Cerebellar cortex (tissue), 1 donor: Measurements from ENCODE around the gene PROK2.

Experiments
- DNase-seq: peaks from one replicate; pipeline ENCODE4 v3.0.0-alpha.2; 2015; ENCODE audit warnings: low spot score

PROK2 gene

DNA sequence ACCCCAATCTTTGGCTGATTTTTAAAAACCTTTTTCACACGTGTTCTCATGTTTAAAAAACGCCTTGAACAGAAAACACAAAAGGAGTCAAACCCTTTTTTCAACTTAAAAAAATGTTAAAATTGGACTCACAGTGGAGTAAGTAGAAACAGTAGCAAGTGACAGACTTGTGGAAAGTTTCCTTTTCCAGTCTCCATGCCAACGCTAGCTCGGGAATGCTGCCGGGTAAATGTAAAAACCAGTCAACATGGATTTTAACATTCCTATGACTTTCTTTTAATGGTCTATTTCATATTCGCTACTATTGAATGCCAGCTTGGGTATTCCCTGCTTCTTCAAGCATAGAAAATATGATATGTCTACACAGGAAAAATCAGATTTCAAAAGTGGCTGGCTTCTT lies 1.6 kb upstream of the PROK2 start:
- no peak for DNase-seq

DNA sequence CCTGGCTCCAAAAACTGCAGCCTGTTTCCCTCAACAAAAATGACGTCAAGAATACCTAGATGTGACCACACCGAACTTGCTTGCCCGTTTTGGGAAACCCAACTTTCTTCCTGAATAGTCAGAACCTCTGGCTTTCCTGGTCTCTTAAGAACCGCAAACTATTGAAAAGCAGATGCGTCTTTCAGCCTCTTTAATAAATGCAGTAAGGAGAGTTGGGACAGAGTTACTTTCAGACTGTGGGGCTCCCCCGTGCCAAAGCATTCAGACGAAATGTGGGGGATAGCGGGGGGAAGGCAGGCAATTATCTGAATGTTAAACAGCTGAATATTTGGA lies 1.2 kb upstream of the PROK2 start:
- DNase-seq, result no peak

DNA sequence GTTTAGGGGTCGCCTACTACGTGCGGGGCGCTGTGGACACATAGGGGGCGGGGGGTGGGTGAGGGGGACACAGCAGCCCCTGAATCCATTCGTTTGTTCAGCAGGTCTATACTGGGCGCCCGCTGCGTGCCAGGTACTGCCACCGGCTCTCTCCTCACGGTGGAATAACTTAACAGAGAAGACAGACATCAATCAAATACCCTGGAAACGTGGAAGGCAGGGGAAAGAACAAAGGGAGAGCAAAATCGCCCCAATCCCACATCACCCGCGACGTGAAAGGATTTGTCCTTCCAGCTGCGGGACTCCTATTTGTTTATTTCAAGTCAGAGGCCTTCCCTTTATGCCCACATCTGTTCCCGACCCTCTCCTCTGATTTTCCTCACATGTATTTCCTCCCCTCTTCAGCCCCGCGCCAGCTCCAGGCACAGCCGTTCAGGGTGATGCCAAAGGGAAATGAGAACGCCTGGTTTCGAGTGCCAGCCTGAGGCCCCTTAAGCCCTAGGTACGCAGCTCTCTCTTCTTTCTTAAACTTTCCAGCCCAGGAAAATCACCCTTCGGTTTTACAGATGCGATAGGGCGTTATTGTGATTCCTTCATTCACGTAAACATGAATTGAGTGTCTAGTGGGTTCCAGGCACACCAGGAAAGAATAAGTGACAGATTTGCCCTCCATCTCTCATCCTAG lies 726 bp upstream of the PROK2 start:
- DNase-seq, result no peak

DNA sequence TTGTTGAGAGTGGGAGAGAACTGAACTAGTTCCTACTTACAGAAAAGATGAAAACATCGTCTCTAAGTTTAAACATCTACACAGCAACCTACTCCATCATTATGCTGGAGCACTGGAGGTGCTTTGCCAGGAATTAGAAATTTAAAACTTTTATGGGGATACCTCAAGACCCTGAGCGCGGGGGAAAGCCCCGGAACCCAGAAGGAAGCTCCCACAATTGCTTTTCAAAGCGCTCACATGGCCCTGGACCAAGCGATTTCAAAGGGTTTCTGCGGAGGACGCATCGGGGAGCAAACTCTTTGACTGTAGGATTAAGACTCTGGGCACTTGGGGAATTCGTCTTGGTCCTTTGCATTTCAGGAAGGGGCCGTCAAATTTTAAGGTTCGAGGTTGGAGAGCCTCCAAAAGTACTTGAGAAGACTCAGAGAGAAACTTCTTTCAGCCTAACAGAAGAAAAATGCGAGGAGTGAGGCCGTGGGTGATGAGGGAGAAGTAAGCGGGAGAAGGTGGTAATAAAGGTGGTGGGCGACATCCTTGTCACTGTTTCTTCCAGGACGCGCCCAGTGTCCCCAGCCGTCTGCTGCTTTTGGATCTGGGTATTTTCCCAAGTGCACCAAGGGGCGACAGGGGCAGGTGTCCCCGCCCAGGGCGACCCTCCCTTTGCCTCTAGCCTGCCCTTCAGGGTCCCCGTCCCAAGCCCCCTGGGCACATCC lies 591 bp downstream of the PROK2 start:
- no peak for DNase-seq

DNA sequence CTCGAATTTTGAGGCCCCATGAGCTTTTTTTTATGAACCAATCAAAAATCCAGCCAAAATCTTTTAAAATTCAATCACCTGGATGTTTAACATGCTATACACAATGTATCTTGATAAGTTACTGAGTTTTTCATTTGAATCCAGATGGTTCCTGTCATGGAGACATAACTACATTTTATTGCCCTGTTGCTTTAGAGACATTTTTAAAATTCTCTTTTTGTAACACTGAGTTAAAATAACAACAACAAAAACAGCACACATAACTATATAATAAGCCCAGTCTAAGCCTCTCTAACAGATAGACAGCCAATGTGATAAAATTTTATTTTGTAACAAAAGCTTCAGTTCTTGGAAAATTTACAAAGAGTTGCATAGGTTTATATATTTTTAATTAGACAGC lies 1.8 kb downstream of the PROK2 start:
- no peak for DNase-seq

DNA sequence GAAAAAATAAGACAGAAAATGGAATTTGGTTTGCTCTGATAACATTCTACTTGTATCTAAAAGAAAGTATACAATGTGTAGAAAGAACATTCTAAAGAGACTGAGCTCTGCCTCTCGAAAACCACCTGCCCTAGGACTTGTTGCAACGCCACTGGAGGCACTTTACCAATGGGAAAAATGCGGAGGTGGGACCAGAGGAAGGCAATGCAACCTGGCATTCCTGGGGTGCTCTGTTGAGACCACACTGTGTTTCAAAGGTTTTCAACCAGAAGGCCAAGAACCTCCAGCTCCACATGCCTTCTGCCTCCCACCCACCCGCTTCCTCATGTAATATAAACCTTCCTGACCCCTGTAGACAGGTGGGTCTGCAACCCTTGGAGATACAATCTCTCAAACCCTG lies 4.5 kb downstream of the PROK2 start:
- DNase-seq, result no peak

DNA sequence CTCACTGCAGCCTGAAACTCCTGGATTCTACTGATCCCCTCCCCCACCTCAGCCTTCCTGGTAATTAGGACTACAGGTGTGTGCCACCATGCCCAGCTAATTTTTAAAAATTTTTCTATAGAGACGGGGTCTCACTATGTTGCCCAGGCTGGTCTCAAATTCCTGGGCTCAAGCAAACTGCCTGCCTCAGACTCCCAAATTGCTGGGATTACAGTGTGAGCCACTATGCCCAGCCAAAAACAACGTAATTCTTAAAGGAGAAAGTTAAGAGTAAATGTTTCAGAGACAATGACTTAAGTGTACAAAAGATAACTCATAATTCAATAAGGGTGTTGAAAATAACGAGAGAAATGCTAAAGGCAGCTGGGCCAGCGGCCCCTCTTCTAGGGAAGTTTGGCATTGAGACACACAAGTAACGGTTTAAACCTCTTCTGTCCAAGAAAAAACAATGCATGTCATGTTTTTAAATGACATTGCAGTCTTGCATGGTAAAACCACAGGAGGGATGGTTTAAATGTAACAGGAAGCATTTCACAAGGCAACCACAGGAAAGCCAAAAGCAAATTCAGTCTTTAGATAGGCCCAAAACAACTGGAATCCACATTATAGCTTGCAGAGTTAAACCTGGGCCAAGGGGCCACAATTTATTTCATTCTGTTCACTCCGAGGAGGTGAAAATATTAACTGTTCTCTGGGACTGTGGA lies 5.1 kb downstream of the PROK2 start:
- DNase-seq, result no peak

DNA sequence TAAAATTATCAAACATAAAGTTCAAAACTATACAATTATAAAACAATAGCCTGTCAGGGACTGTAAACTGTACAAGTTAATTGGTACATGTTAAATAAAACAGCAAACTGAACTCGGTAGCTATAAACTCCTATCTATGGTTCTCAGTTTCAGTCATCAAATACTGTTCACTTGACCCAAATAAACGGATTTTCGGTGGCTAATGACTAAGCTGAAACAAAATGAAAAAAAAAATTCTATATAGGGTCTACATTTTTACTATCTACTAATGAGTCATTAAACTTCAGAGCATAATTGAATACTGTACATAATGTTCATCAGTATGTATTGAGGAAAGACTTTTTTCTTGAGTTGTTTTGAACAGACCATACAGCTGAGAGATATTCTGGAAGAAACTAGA lies 6.6 kb downstream of the PROK2 start:
- DNase-seq, result no peak

DNA sequence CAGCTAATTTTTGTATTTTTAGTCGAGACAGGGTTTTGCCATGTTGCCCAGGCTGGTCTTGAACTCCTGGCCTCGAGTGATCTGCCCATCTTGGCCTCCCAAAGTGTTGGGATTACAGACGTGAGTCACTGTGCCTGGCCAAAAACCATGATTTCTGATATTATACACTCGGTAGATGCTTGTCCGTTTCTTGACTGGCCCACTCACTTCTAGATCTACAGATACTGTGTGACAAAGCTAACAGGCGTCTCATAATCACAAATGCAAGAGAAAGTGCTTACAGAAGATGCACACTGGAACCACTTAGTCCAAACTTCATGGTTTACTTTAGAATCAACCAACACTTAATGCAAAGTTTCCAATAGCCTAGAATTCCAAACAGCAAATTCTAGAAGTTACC lies 8.4 kb downstream of the PROK2 start:
- DNase-seq, result no peak

DNA sequence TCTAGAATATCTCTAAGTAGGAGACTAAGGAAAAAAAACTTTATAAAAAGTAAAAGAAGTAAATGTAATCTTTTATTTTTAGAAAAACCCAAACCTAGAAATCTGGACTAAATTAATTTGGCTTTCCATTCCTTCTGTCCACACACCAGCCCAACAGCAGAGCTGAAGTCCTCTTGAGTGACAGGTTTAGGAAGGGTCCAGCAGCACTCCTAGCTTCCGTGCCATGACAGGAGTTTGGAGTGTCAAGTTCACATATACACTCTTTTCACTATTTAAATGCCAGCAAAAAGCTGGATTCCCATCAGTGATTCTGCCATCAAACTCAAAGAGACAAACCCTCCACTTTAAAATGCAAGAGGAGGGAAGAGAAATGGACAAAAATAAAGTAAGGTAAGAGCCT lies 13.1 kb downstream of the PROK2 start:
- DNase-seq, result no peak

DNA sequence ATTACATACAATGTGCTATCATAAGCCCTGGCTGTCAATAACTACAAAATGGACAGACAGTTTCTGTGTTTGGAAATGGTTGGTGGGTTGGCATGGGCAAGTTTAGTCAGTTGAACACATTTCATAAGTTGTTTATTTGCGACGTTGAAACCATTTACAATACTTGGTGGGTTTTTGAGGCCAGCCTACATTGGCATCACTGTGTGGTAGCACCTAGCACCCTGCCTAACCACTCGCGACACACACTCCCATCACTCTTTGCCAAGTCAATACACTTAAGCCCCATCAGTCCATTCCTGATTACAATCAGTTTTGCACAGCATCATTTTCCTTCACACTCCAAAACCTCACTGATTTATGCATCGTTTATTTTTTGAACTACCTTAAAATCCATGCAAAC lies 13.8 kb downstream of the PROK2 start:
- DNase-seq, result no peak

DNA sequence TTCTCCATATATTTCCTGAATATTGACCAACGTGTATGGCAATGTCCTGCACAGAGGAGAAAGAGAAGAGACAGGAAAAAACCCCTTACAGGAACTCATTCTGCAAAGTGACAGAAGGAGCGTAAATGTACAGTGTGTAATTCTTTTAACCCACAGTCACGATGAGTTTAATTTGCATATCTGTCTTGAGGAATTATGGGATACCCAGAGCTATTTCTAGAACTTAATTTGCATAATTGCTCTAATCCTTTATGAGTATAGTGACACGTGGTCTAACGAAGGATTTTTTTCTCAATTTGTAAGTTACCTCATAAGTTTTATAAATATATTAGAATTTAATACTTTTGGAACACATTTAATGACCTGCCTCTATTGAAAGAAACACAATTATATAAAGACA lies 21.5 kb downstream of the PROK2 start:
- no peak for DNase-seq

DNA sequence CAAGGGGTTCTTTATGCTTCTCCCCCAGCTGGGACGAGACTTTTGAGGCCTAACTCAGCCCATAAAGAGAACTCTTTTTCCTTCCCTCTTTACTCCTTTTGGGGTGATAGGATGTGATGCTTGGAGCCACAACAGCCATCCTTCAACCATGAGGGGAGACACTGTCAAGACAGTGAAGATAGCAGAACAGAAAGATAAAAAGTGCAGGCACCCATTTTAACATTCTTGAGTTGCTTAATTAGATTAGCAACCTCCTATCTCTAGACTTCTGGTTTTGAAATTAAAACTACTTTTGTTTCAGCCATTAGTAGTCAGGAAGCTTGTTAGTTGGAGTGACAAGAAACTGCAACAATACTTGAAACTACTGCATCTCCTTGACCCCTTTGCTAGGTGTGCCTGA lies 24.8 kb downstream of the PROK2 start:
- no peak for DNase-seq

DNA sequence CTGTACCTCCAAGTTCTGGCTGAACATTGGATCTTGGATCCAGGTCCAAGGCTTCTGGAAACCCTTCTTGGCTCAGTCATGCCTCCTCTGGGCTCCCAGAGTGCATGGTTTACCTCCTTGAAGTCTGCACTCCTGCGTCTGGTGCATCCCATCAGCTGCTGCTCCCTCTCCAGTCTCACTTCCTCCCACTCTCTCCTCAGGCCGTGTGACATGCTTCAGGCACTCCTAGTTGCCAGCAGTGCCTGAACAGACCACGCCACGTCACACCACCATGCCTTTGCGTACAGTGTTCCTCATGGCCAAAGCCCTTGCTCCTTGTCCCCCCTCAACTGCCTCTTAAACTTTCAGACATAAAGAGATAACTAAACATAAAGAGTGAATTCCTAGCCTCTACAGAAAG lies 25.5 kb downstream of the PROK2 start:
- no peak for DNase-seq

DNA sequence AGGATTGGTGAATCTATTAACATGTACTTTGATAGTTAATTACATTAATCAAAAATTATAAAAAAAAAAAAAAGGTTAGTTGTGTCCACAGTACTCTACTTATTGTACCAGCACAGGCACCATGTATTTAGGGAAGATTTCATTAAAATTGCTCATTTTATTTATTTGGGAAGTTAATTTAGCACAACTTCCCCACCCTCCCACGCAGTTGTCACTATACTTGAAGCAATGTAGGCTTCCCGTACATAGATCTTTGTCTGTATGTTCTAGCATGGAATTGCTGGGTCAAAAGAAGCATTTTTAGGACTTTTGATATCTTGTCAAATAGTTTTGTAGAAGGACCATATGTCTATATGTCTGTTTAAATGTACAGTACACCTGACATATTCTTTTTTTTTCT lies 26.9 kb downstream of the PROK2 start:
- no peak for DNase-seq

DNA sequence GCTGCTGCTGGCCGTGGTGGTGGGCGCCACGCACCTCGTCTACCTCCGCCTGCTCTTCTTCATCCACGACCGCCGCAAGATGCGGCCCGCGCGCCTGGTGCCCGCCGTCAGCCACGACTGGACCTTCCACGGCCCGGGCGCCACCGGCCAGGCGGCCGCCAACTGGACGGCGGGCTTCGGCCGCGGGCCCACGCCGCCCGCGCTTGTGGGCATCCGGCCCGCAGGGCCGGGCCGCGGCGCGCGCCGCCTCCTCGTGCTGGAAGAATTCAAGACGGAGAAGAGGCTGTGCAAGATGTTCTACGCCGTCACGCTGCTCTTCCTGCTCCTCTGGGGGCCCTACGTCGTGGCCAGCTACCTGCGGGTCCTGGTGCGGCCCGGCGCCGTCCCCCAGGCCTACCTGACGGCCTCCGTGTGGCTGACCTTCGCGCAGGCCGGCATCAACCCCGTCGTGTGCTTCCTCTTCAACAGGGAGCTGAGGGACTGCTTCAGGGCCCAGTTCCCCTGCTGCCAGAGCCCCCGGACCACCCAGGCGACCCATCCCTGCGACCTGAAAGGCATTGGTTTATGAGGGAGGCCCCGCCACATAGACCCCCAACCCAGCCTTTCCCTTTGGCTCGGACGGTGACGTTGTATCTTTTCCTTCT lies 30.2 kb downstream of the PROK2 start:
- DNase-seq, result peak; percentile 3

DNA sequence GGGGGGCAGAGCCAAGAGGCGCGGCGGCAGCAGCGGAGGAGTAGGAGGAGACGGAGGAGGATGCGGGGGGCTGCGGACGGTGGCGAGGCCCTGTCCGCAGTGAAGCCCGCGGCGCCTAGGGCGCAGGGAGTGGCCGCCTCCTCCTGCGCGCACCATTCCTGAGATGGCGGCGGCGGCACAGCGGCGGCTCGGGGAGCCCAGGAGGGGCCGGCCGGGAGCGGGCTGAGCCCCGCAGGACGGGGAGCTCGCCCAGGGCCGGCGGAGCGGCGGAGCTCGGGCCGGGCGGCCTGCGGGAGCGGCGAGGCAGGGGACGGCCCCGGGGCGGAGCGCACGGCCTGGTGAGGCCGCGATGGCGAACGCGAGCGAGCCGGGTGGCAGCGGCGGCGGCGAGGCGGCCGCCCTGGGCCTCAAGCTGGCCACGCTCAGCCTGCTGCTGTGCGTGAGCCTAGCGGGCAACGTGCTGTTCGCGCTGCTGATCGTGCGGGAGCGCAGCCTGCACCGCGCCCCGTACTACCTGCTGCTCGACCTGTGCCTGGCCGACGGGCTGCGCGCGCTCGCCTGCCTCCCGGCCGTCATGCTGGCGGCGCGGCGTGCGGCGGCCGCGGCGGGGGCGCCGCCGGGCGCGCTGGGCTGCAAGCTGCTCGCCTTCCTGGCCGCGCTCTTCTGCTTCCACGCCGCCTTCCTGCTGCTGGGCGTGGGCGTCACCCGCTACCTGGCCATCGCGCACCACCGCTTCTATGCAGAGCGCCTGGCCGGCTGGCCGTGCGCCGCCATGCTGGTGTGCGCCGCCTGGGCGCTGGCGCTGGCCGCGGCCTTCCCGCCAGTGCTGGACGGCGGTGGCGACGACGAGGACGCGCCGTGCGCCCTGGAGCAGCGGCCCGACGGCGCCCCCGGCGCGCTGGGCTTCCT lies 31.0 kb downstream of the PROK2 start, which contains the start of gene GPR27:
Gene GPR27 (plus strand): TSS at position 155 of the 909 bp plus-strand sequence. CDS start 195 bp downstream, at position 350.
- DNase-seq, result peak; percentile 25

DNA sequence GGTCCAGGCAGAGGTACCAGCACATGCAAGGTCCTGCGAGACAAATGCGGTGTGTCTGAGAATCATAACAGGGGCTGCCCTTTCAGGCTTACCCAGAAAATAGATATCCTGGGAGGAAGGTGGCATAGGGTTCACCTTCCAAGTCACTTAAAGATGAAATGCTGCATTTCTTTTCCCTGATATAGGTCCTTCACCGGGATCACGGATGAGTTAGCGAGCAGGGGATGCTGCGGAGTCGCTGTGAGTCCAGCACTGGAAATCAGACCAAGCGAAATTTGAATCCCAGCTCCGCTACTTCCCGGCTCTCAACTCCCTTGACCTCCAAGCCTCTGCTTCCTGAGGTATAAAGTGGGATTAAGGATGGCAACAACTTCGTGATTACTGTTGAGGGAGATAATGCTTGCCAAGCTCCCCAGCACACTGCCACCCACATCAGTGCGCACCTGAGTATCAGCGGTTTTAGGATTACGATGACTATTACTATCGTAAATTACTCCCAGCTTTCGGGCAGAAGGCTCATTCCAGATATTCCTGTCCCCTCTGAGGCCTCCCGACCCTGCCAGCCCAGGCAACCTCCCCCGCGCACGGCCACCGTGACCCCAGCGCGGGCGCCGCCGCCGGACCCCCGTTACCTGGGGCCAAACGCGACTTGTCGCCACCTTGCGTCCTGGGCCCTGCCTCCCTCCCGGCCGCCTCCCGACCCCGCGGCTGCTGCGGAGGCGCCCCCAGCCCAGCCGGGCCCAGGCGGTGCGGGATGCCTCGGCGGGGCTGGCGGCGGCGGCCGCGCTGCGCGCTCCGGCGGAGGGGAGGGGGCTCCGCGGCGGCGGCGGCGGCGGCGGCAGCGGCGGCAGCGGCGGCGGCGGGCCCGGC lies 31.9 kb downstream of the PROK2 start:
- DNase-seq, result peak; percentile 40

DNA sequence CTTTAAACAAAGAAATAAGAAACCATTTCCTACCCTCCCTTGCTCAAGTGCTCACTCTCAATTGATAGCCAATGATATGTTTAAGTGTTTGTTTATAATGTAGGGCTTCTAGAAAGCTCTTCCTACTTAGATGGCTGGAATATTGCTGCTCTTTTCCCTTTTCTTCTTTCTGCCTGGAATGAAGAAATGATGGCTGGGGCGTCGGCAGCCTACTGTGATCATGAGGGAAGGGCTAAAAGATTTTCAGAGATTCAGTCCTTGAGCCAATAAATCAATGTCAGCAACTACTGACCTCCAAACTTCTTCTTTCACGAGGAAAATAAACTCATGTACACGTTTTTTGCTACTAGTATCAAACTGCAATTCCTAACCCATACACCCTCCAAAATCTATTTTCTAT lies 33.3 kb downstream of the PROK2 start:
- no peak for DNase-seq

DNA sequence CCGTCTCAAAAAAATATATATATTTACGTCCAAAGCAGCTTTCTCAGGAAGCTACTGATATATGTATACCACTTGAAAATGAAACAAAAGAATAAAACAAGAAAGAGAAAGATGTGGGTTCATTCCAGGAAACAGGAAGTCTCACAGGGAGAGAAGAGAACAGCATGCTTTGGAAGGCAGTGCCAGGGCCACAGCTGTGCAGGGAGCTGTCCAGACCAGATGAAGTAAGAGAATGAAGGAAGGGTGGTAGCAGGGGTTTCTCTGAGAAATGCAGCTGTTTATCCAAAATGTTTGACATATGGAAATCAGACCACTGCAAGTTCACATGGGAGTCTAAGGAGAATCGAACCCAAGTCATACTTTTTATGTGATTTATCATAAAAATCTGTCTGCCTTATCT lies 40.2 kb downstream of the PROK2 start:
- DNase-seq, result no peak

DNA sequence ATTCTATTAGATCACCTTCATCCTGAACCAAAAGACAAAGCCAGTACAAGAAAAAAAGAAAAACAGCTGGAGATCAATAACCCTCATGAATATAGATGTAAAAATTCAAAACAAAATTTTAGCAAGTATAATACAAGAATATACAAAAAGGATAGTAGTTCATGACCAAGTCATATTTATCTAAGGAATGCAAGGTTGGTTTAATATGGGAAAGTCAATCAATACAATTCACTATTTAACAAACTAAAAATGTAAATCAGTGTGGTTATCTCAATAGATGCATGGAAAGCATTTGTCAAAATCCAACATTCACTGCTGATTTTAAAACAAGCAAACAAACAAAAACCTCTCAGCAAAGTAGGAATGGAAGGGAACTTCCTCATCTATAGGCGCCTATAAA lies 42.3 kb downstream of the PROK2 start:
- DNase-seq, result no peak
